ENCODE data around the gene REPS2. TPM values are rescaled to one million over a fixed set of nuclear protein-coding genes. Genes with fewer than 3 reads are reported as not detected.

REPS2 gene
- total and polyA plus RNA-seq, 2 experiments from 2014 or later = 1.2 to 4.4 TPM

DNA sequence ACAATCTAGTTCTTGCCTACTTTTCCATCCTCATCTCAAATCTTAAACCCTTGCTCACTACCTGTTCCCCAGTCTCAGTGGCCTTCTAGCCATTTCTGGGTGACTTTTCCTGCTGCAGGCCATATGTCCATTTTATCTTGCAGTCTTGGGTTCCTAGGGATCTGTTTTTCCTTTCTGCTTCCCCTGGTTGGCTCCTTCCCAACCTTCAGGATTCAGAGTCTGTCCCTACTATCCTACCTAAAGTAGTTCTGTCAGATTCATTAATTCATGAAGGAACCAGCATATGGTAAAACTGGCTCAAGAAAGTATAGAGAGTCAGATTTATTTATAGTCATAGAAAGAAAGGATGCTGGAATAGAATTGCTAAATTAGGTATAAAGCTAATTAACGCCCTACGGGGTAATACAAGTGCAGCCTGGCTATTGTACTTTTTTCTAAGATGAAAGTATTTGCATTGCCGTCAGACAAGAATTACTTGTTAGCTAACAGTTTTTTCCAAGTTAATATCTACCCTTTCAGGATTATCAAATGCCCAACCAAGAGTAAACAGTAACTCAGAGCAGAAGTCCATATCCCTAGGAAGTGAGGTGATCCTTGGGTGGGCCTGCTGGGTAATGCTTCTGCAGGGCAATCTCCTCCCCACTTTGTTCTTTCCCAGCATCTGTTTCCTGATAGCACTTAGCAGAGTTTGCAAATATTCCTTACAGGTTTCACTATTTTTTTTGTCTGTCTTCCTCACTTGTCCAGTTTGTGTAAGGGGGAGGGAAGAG, 63.6 kb downstream of the REPS2 start:
- Histone ChIP-seq H2AFZ (no peak overlapping the region), H3F3A (replicated peaks; ENCODE audit: low read depth) (no peaks in the 10 kb centered on the region), H3K4me2 (no peak overlapping the region), H3K79me2 (replicated peaks; ENCODE audit: insufficient read depth) (no peaks in the 10 kb centered on the region), H3K4me1 (ENCODE audit: insufficient read depth) (no peaks in the 10 kb centered on the region), H3K27me3 (ENCODE audit: insufficient read depth) (no peaks in the 10 kb centered on the region), H3K36me3 (ENCODE audit: insufficient read depth) (no peaks in the 10 kb centered on the region), H3K4me3 (no peak overlapping the region), H4K20me1 (replicated peaks; ENCODE audit: insufficient read depth) (no peaks in the 10 kb centered on the region), H3K9me2 (ENCODE audit: insufficient read depth) (no peaks in the 10 kb centered on the region), H3K27ac (ENCODE audit: low read depth) (no peak overlapping the region)
- Mint-ChIP-seq H3K27me3 (ENCODE audit: insufficient read depth, low read depth, poor library complexity) (peaks cover 2% of the 10 kb centered on the region), H3K9me3 (no peaks in the 10 kb centered on the region), H3K27ac (no peak overlapping the region), H3K4me3 (no peak overlapping the region), H3K36me3 (ENCODE audit: low read depth) (no peaks in the 10 kb centered on the region), H3K4me1 (no peaks in the 10 kb centered on the region)
- no peak for DNase-seq (ENCODE audit: low spot score)
- no peak for ATAC-seq
- TF ChIP-seq NANOG (IDR thresholded peaks at IDR 0.05; ENCODE audit: borderline replicate concordance) (no peak), POLR2AphosphoS5 (IDR thresholded peaks at IDR 0.05; ENCODE audit: low read depth) (no peak), ZNF331 (CRISPR knock-in tag; IDR thresholded peaks at IDR 0.05; ENCODE audit: low read depth) (no peak), ZNF114 (CRISPR knock-in tag; IDR thresholded peaks at IDR 0.05) (no peak), EZH2 (IDR thresholded peaks at IDR 0.05; ENCODE audit: low read depth, unreplicated experiment) (no peak), JUNB (IDR thresholded peaks at IDR 0.05; ENCODE audit: unreplicated experiment) (no peak), STAT1 (IDR thresholded peaks at IDR 0.05; ENCODE audit: unreplicated experiment) (no peak), EZH2phosphoT487 (IDR thresholded peaks at IDR 0.05; ENCODE audit: unreplicated experiment) (no peak), CREB1 (CRISPR knock-in tag; IDR thresholded peaks at IDR 0.05; ENCODE audit: low read depth) (no peak)
- TF ChIP-seq, protein P1, sequence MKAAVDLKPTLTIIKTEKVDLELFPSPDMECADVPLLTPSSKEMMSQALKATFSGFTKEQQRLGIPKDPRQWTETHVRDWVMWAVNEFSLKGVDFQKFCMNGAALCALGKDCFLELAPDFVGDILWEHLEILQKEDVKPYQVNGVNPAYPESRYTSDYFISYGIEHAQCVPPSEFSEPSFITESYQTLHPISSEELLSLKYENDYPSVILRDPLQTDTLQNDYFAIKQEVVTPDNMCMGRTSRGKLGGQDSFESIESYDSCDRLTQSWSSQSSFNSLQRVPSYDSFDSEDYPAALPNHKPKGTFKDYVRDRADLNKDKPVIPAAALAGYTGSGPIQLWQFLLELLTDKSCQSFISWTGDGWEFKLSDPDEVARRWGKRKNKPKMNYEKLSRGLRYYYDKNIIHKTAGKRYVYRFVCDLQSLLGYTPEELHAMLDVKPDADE (IDR thresholded peaks at IDR 0.05) = no peak
- TF ChIP-seq, protein P2, sequence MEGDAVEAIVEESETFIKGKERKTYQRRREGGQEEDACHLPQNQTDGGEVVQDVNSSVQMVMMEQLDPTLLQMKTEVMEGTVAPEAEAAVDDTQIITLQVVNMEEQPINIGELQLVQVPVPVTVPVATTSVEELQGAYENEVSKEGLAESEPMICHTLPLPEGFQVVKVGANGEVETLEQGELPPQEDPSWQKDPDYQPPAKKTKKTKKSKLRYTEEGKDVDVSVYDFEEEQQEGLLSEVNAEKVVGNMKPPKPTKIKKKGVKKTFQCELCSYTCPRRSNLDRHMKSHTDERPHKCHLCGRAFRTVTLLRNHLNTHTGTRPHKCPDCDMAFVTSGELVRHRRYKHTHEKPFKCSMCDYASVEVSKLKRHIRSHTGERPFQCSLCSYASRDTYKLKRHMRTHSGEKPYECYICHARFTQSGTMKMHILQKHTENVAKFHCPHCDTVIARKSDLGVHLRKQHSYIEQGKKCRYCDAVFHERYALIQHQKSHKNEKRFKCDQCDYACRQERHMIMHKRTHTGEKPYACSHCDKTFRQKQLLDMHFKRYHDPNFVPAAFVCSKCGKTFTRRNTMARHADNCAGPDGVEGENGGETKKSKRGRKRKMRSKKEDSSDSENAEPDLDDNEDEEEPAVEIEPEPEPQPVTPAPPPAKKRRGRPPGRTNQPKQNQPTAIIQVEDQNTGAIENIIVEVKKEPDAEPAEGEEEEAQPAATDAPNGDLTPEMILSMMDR (conservative IDR thresholded peaks at IDR 0.05; ENCODE audit: low read depth in 2 of 2) = no peak
- TF ChIP-seq, protein P3, sequence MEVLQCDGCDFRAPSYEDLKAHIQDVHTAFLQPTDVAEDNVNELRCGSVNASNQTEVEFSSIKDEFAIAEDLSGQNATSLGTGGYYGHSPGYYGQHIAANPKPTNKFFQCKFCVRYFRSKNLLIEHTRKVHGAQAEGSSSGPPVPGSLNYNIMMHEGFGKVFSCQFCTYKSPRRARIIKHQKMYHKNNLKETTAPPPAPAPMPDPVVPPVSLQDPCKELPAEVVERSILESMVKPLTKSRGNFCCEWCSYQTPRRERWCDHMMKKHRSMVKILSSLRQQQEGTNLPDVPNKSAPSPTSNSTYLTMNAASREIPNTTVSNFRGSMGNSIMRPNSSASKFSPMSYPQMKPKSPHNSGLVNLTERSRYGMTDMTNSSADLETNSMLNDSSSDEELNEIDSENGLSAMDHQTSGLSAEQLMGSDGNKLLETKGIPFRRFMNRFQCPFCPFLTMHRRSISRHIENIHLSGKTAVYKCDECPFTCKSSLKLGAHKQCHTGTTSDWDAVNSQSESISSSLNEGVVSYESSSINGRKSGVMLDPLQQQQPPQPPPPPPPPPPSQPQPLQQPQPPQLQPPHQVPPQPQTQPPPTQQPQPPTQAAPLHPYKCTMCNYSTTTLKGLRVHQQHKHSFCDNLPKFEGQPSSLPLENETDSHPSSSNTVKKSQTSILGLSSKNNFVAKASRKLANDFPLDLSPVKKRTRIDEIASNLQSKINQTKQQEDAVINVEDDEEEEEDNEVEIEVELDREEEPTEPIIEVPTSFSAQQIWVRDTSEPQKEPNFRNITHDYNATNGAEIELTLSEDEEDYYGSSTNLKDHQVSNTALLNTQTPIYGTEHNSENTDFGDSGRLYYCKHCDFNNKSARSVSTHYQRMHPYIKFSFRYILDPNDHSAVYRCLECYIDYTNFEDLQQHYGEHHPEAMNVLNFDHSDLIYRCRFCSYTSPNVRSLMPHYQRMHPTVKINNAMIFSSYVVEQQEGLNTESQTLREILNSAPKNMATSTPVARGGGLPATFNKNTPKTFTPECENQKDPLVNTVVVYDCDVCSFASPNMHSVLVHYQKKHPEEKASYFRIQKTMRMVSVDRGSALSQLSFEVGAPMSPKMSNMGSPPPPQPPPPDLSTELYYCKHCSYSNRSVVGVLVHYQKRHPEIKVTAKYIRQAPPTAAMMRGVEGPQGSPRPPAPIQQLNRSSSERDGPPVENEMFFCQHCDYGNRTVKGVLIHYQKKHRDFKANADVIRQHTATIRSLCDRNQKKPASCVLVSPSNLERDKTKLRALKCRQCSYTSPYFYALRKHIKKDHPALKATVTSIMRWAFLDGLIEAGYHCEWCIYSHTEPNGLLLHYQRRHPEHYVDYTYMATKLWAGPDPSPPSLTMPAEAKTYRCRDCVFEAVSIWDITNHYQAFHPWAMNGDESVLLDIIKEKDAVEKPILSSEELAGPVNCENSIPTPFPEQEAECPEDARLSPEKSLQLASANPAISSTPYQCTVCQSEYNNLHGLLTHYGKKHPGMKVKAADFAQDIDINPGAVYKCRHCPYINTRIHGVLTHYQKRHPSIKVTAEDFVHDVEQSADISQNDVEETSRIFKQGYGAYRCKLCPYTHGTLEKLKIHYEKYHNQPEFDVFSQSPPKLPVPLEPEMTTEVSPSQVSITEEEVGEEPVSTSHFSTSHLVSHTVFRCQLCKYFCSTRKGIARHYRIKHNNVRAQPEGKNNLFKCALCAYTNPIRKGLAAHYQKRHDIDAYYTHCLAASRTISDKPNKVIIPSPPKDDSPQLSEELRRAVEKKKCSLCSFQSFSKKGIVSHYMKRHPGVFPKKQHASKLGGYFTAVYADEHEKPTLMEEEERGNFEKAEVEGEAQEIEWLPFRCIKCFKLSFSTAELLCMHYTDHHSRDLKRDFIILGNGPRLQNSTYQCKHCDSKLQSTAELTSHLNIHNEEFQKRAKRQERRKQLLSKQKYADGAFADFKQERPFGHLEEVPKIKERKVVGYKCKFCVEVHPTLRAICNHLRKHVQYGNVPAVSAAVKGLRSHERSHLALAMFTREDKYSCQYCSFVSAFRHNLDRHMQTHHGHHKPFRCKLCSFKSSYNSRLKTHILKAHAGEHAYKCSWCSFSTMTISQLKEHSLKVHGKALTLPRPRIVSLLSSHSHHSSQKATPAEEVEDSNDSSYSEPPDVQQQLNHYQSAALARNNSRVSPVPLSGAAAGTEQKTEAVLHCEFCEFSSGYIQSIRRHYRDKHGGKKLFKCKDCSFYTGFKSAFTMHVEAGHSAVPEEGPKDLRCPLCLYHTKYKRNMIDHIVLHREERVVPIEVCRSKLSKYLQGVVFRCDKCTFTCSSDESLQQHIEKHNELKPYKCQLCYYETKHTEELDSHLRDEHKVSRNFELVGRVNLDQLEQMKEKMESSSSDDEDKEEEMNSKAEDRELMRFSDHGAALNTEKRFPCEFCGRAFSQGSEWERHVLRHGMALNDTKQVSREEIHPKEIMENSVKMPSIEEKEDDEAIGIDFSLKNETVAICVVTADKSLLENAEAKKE (CRISPR knock-in tag; IDR thresholded peaks at IDR 0.05) = no peak
- TF ChIP-seq, protein P4, sequence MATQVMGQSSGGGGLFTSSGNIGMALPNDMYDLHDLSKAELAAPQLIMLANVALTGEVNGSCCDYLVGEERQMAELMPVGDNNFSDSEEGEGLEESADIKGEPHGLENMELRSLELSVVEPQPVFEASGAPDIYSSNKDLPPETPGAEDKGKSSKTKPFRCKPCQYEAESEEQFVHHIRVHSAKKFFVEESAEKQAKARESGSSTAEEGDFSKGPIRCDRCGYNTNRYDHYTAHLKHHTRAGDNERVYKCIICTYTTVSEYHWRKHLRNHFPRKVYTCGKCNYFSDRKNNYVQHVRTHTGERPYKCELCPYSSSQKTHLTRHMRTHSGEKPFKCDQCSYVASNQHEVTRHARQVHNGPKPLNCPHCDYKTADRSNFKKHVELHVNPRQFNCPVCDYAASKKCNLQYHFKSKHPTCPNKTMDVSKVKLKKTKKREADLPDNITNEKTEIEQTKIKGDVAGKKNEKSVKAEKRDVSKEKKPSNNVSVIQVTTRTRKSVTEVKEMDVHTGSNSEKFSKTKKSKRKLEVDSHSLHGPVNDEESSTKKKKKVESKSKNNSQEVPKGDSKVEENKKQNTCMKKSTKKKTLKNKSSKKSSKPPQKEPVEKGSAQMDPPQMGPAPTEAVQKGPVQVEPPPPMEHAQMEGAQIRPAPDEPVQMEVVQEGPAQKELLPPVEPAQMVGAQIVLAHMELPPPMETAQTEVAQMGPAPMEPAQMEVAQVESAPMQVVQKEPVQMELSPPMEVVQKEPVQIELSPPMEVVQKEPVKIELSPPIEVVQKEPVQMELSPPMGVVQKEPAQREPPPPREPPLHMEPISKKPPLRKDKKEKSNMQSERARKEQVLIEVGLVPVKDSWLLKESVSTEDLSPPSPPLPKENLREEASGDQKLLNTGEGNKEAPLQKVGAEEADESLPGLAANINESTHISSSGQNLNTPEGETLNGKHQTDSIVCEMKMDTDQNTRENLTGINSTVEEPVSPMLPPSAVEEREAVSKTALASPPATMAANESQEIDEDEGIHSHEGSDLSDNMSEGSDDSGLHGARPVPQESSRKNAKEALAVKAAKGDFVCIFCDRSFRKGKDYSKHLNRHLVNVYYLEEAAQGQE (IDR thresholded peaks at IDR 0.05; ENCODE audit: unreplicated experiment) = no peak

All from GM23338 (cell line).